K562 (cell line): ENCODE data around the gene DAPK2. TPM values are rescaled to one million over a fixed set of nuclear protein-coding genes. Genes with fewer than 3 reads are reported as not detected.

Experiments
- ATAC-seq: fragments of 200-7000 bp; cut with Tn5 transposase; 3 replicates; pipeline ENCODE4 v1.9.1; 2020; ENCODE audit warnings: moderate library complexity
- BruUV-seq: library from RNA; stranded (reverse); fragments of 400-500 nt; replicated peaks from 2 replicates; lab custom pipeline; 2021; lab: Mats Ljungman, UMichigan
- CTCF ChIA-PET: fragments of 300-600 bp; formaldehyde crosslinking; extraction: SDS; loops from one replicate; lab custom pipeline; 2021; ENCODE audit warnings: low intra/inter-chr PET ratio; lab: Yijun Ruan, JAX
- POLR2A ChIA-PET: fragments of 300-600, 350-650 bp; sonication (Branson Sonifier 250); formaldehyde crosslinking; extraction: SDS; loops from one replicate; lab custom pipeline; 2021; ENCODE audit warnings: antibody characterized with exemption, inconsistent platforms; lab: Yijun Ruan, JAX
- DNase-seq, 4 experiments: peaks; one replicate each; pipeline versions ENCODE4 v3.0.0 to v3.0.0-alpha.2; 2011 to 2018; ENCODE audit warnings: low spot score in 3 of 4, mixed read lengths in 3 of 4; ENCODE audit errors: extremely low read depth in 1 of 4
- FAIRE-seq: peaks from 2 replicates; lab custom pipeline; 2011; peaks lifted over from hg19 to GRCh38; lab: Jason Lieb, UNC
- H2AFZ ChIP-seq: 2 replicates; pipeline ENCODE4 v1.6.0; 2011; ENCODE audit warnings: low read depth, low read length, control low read depth, inconsistent platforms
- H3K27ac ChIP-seq: fragments of 200-600 bp; 3 replicates; pipeline ENCODE4 v1.8.0; 2011; ENCODE audit warnings: low read depth, mild to moderate bottlenecking, control low read depth, inconsistent platforms, low read length, moderate library complexity, mixed read lengths; ENCODE audit errors: extremely low read depth
- H3K27me3 ChIP-seq, 2 experiments: fragments of 300-600 bp in 1 of 2; 2 replicates in 1 of 2; 3 replicates in 1 of 2; pipeline versions ENCODE4 v1.6.0 to v1.8.0; 2011; ENCODE audit warnings: inconsistent platforms in 2 of 2, low read length in 2 of 2, mild to moderate bottlenecking in 1 of 2, mixed read lengths in 1 of 2, moderate library complexity in 1 of 2; ENCODE audit not compliant: control insufficient read depth in 2 of 2, insufficient read depth in 2 of 2
- H3K36me3 ChIP-seq: fragments of 300-600 bp; 3 replicates; pipeline ENCODE4 v1.8.0; 2011; ENCODE audit warnings: mild to moderate bottlenecking, low read length, inconsistent platforms; ENCODE audit not compliant: control insufficient read depth, insufficient read depth
- H3K4me1 ChIP-seq, 2 experiments: fragments of 200-600 bp in 1 of 2; replicated peaks in 1 of 2; 2 replicates in 1 of 2; 3 replicates in 1 of 2; pipeline versions ENCODE4 v1.5.1 to v1.8.0; 2011; ENCODE audit warnings: inconsistent platforms in 2 of 2, low read length in 2 of 2, mild to moderate bottlenecking in 1 of 2, mixed read lengths in 1 of 2, moderate library complexity in 1 of 2; ENCODE audit not compliant: control insufficient read depth in 2 of 2, insufficient read depth in 2 of 2
- H3K4me2 ChIP-seq: 2 replicates; pipeline ENCODE4 v1.6.1; 2011; ENCODE audit warnings: low read length, control low read depth, inconsistent platforms, mixed read lengths; ENCODE audit not compliant: insufficient read depth
- H3K4me3 ChIP-seq: fragments of 200-600 bp; sonication (generic), shearing (Covaris generic); 2 replicates; pipeline ENCODE4 v1.5.1; 2016; ENCODE audit warnings: control low read depth, inconsistent platforms
- H3K79me2 ChIP-seq: fragments of 200-600 bp; 3 replicates; pipeline ENCODE4 v1.8.0; 2011; ENCODE audit warnings: low read length, inconsistent platforms; ENCODE audit not compliant: control insufficient read depth, insufficient read depth
- H3K9ac ChIP-seq, 2 experiments: 2 replicates each; pipeline versions ENCODE4 v1.6.0 to v1.6.1; 2011; ENCODE audit warnings: low read depth in 2 of 2, low read length in 2 of 2, control low read depth in 1 of 2, inconsistent platforms in 1 of 2, mild to moderate bottlenecking in 1 of 2, mixed read lengths in 1 of 2; ENCODE audit not compliant: insufficient read depth in 1 of 2
- H3K9me1 ChIP-seq: one replicate; pipeline ENCODE4 v1.6.0; 2011; ENCODE audit warnings: inconsistent platforms, mild to moderate bottlenecking, low read length, moderate library complexity; ENCODE audit not compliant: control insufficient read depth, insufficient read depth
- H3K9me3 ChIP-seq: replicated peaks from 2 replicates; pipeline ENCODE4 v1.5.1; 2011; ENCODE audit warnings: low read depth, low read length, inconsistent platforms; ENCODE audit not compliant: control insufficient read depth, insufficient read depth
- H4K20me1 ChIP-seq: replicated peaks from 2 replicates; pipeline ENCODE4 v1.6.1; 2011; ENCODE audit warnings: low read length, inconsistent platforms, mixed read lengths; ENCODE audit not compliant: control insufficient read depth, insufficient read depth
- EHMT2 ChIP-seq: fragments of 450-650 bp; IDR thresholded peaks from 2 replicates; pipeline ENCODE4 v1.6.1; 2018; ENCODE audit warnings: antibody characterized with exemption
- NCOA6 ChIP-seq: fragments of 450-650 bp; IDR thresholded peaks from 2 replicates; pipeline ENCODE4 v1.6.1; 2017; ENCODE audit warnings: mild to moderate bottlenecking
- NFRKB ChIP-seq: fragments of 450-650 bp; IDR thresholded peaks from 2 replicates; pipeline ENCODE4 v1.6.1; 2016; ENCODE audit warnings: low read depth
- PRDM10 ChIP-seq: fragments of 450-650 bp; IDR thresholded peaks from 2 replicates; pipeline ENCODE4 v1.6.1; 2018; ENCODE audit not compliant: partially characterized antibody
- WGBS: fragments of 100-300 bp; shearing (Covaris generic); methylation state at CpG from one replicate; pipeline ENCODE4 v1.1.6; 2016; ENCODE audit warnings: low coverage, mixed read lengths; ENCODE audit not compliant: insufficient coverage; ENCODE audit errors: missing lambda C conversion rate; 5-methylcytosine and 5-hydroxymethylcytosine counted together
- in situ Hi-C: fragments of 300-500 bp; cut with MboI; formaldehyde crosslinking; loops from 4 replicates; pipeline ENCODE4 v1.15.0; 2018; ENCODE audit warnings: inconsistent platforms, mixed read lengths
- intact Hi-C: fragments of 100-400 bp; cut with micrococcal nuclease; formaldehyde crosslinking; loops from 2 replicates; pipeline ENCODE4 v1.14.2; 2022
- polyA plus RNA-seq, 8 experiments: library from polyadenylated mRNA; depleted of rRNA in 4 of 8; stranded (reverse) in 5 of 8; unstranded in 3 of 8; fragments of >200 nt; fragmentation: Nextera tagmentation in 2 of 8; fragmentation: Illumina TruSeq in 1 of 8; extraction: Ambion mirVana in 2 of 8; extraction: Trizol in 1 of 8; gene quantifications; 2 replicates each; pipeline versions ENCODE4 v1.2.1 to v1.2.3, GENCODE V29; 2011 to 2014; ENCODE audit warnings: inconsistent platforms in 1 of 8, missing spikeins in 1 of 8
- total RNA-seq, 7 experiments: library from RNA; depleted of rRNA in 6 of 7; stranded (reverse); fragments of >200 nt in 6 of 7; fragmentation: Illumina TruSeq in 2 of 7; extraction: Trizol in 2 of 7; gene quantifications; 2 replicates each; pipeline versions ENCODE4 v1.2.1 to v1.2.3, GENCODE V29; 2011 to 2021; ENCODE audit warnings: low replicate concordance in 1 of 7

The DAPK2 gene
- total and polyA plus RNA-seq, 9 of the 15 experiments (the other 6 are each of a cell fraction or from before 2014, with no cell fraction given): 0.14 to 5.2 (median 2.2) TPM

- TF ChIP-seq PRDM10 (no peak), NCOA6 (no peak), EHMT2 (no peak)
- TF ChIP-seq, all 486 proteins: peak for 0
These were observed 118.0 kb downstream of the DAPK2 start (continued) for GRCh38 chr15:63928185-63928842.

DNA sequence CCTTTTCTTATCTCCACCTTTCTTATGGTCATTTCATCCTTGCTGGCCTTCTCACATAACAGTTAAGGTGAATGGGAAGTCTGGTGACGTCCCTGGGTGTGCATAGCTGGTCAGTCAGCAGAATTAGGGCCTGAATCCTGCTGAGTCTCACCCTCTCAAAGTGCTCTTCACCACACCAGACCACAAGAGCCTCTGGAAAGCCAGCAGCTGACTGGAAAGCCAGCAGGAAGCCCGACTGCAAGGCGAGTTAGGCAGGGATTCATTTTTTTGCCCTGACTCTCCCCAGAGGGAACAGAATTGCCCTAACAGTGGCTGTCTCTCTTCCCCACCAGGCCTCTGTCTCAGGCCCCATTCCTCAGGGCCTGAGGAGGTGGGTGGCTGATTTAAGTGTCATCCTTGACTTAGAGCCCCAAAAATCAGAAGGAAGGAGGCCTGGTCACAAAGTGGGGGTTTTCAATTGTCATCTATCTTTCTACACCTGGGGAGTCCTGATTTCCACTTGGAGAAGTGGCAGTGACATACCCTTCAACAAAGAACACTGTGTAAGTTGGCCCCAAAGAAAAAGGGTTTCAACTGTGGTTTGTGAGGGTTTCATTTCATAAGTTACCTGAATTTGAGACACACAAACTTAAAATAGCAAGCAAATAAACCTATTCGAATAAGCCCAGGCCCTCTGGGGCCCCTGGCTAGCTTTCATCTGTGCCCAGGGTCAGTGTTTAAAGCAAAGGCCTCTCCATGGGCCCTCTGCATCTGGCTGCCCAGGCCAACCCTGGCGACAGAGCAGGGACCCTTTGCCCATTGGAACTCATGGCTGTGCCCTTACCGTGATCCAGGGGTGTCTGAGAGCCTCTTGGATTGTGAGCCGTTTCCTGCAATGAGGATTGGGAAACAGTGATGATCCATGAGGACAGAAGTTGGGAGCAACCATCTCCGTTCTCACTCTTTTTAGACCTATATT, 122.0 kb downstream of the DAPK2 start:
- H3K36me3 ChIP-seq: no peaks in the 10 kb centered on the region
- H3K4me3 ChIP-seq: no peak overlapping the region
- in situ Hi-C loops: no loop called here
- ChIA-PET CTCF (no interaction called here), POLR2A (interaction anchor here (1.3 kb wide), 1 partner anchor 12 kb away, joined by 4 read pairs; no protein-coding TSS in a partner anchor)
- peaks cover 6% of the 10 kb centered on the region for H3K9me1 ChIP-seq
- no peaks in the 10 kb centered on the region for H3K27me3 ChIP-seq
- intact Hi-C loops: no loop called here
- no TSS peak for BruUV-seq
- peaks cover 0 to 7% of the 10 kb centered on the region in 2 experiments; a peak in 2 of 5 replicates for H3K4me1 ChIP-seq
- FAIRE-seq: no peak
- peak overlapping the region in 1 of 2 experiments; percentile 17; a peak in 1 of 4 replicates for H3K9ac ChIP-seq
- no peak overlapping the region for H2AFZ ChIP-seq
- H3K9me3 ChIP-seq: no peaks in the 10 kb centered on the region
- no peak for ATAC-seq
- TF ChIP-seq NFRKB: no peak
- no peak for DNase-seq
- no peak overlapping the region for H3K4me2 ChIP-seq
- H3K79me2 ChIP-seq: no peaks in the 10 kb centered on the region
- 43% methylated on average over 8 of the region's 8 CpGs for WGBS
- H4K20me1 ChIP-seq: no peaks in the 10 kb centered on the region
- H3K27ac ChIP-seq: no peak overlapping the region
